HepG2 (cell line): ENCODE data around the gene LUC7L2. TPM values are rescaled to one million over a fixed set of nuclear protein-coding genes. Genes with fewer than 3 reads are reported as not detected.

Experiments
- AGO1 ChIP-seq: fragments of 200-400 bp; formaldehyde crosslinking; IDR thresholded peaks from 2 replicates; pipeline ENCODE4 v1.6.1; 2017; ENCODE audit warnings: mild to moderate bottlenecking, low read depth, low read length, moderate library complexity; ENCODE audit not compliant: poor library complexity, severe bottlenecking
- ARHGAP35 ChIP-seq: sonication (generic); formaldehyde crosslinking; IDR thresholded peaks from 2 replicates; pipeline ENCODE4 v1.9.0; 2022; ENCODE audit warnings: mild to moderate bottlenecking, inconsistent platforms, moderate library complexity, missing genetic modification reagents, borderline replicate concordance
- ASH2L ChIP-seq: fragments of 300-600, 200-600 bp; sonication (generic); IDR thresholded peaks from 2 replicates; pipeline ENCODE4 v1.7.0; 2017; ENCODE audit warnings: low read depth, mild to moderate bottlenecking, moderate library complexity, mixed read lengths, low read length; ENCODE audit not compliant: insufficient read length
- CEBPG ChIP-seq: IDR thresholded peaks from 2 replicates; pipeline ENCODE4 v1.6.1; 2016
- KAT2B ChIP-seq: fragments of 150-350 bp; IDR thresholded peaks from 2 replicates; pipeline ENCODE4 v1.6.1; 2014; ENCODE audit warnings: low read depth, low read length, borderline replicate concordance
- KDM6A ChIP-seq: IDR thresholded peaks from 2 replicates; pipeline ENCODE4 v1.6.1; 2016; ENCODE audit warnings: low read depth
- MXI1 ChIP-seq: IDR thresholded peaks from 3 replicates; pipeline ENCODE4 v1.6.1; 2012; ENCODE audit warnings: low read depth, low read length, inconsistent platforms, borderline replicate concordance
- SALL2 ChIP-seq: sonication (generic); formaldehyde crosslinking; IDR thresholded peaks from 2 replicates; pipeline ENCODE4 v1.8.1; 2023; ENCODE audit warnings: mild to moderate bottlenecking, missing genetic modification reagents, inconsistent platforms
- SOX5 ChIP-seq: IDR thresholded peaks from 2 replicates; pipeline ENCODE4 v1.6.1; 2016; ENCODE audit warnings: borderline replicate concordance
- SRY ChIP-seq: sonication (generic); formaldehyde crosslinking; IDR thresholded peaks from 2 replicates; pipeline ENCODE4 v1.8.0; 2022; ENCODE audit warnings: mild to moderate bottlenecking, missing genetic modification reagents
- TBP ChIP-seq: sonication (generic); formaldehyde crosslinking; IDR thresholded peaks from 2 replicates; pipeline ENCODE4 v1.5.0; 2020; ENCODE audit warnings: missing genetic modification reagents
- TOPORS ChIP-seq: sonication (generic); formaldehyde crosslinking; IDR thresholded peaks from 2 replicates; pipeline ENCODE4 v1.8.0; 2023; ENCODE audit warnings: mild to moderate bottlenecking, missing genetic modification reagents
- ZKSCAN5 ChIP-seq: sonication (generic); formaldehyde crosslinking; IDR thresholded peaks from 2 replicates; pipeline ENCODE4 v1.5.1; 2020; ENCODE audit warnings: mild to moderate bottlenecking, missing genetic modification reagents
- ZNF160 ChIP-seq: sonication (generic); formaldehyde crosslinking; IDR thresholded peaks from 2 replicates; pipeline ENCODE4 v1.8.0; 2022; ENCODE audit warnings: mild to moderate bottlenecking, inconsistent platforms, missing genetic modification reagents
- ZNF530 ChIP-seq: sonication (generic); formaldehyde crosslinking; IDR thresholded peaks from 2 replicates; pipeline ENCODE4 v1.5.0; 2020; ENCODE audit warnings: low read depth, mild to moderate bottlenecking, missing genetic modification reagents
- ZNF572 ChIP-seq: sonication (generic); formaldehyde crosslinking; IDR thresholded peaks from 2 replicates; pipeline ENCODE4 v1.5.1; 2020; ENCODE audit warnings: mild to moderate bottlenecking, missing genetic modification reagents
- ZNF672 ChIP-seq: sonication (generic); formaldehyde crosslinking; IDR thresholded peaks from 2 replicates; pipeline ENCODE4 v1.8.1; 2022; ENCODE audit warnings: missing genetic modification reagents
- ZNF709 ChIP-seq: sonication (generic); formaldehyde crosslinking; IDR thresholded peaks from 2 replicates; pipeline ENCODE4 v1.5.0; 2020; ENCODE audit warnings: mild to moderate bottlenecking, missing genetic modification reagents
- ZNF772 ChIP-seq: sonication (generic); formaldehyde crosslinking; IDR thresholded peaks from 2 replicates; pipeline ENCODE4 v1.5.0; 2020; ENCODE audit warnings: mild to moderate bottlenecking, missing genetic modification reagents
- polyA plus RNA-seq, 8 experiments: library from polyadenylated mRNA; depleted of rRNA in 3 of 8; stranded (reverse) in 7 of 8; unstranded in 1 of 8; fragments of >200 nt; fragmentation: Illumina TruSeq in 4 of 8; extraction: Trizol in 4 of 8; gene quantifications; 2 replicates each; pipeline versions ENCODE4 v1.2.1 to v1.2.3, GENCODE V29; 2011 to 2016; ENCODE audit warnings: low read depth in 4 of 8, missing spikeins in 1 of 8, mixed read lengths in 1 of 8; ENCODE audit not compliant: insufficient read depth in 1 of 8
- total RNA-seq, 5 experiments: library from RNA; depleted of rRNA; stranded (reverse); fragments of >200 nt; fragmentation: Illumina TruSeq; extraction: Trizol; gene quantifications; 2 replicates each; pipeline ENCODE4 v1.2.3, GENCODE V29; 2016; ENCODE audit warnings: low read depth in 1 of 5
- TF ChIP-seq, protein P1 (sequence below): sonication (generic); formaldehyde crosslinking; conservative IDR thresholded peaks from 2 replicates; pipeline ENCODE4 v1.4.0; 2020; ENCODE audit warnings: missing genetic modification reagents
- TF ChIP-seq, protein P2 (sequence below): sonication (generic); formaldehyde crosslinking; IDR thresholded peaks from 2 replicates; pipeline ENCODE4 v1.4.0; 2020; ENCODE audit warnings: missing genetic modification reagents; ENCODE audit errors: not compliant biosample characterization
- TF ChIP-seq, protein P3 (sequence below): sonication (generic); formaldehyde crosslinking; IDR thresholded peaks from 2 replicates; pipeline ENCODE4 v1.4.0; 2020; ENCODE audit warnings: missing genetic modification reagents
- TF ChIP-seq, protein P4 (sequence below): sonication (generic); formaldehyde crosslinking; IDR thresholded peaks from 2 replicates; pipeline ENCODE4 v1.4.0; 2020; ENCODE audit warnings: missing genetic modification reagents
- TF ChIP-seq, protein P5 (sequence below): sonication (generic); formaldehyde crosslinking; IDR thresholded peaks from 2 replicates; pipeline ENCODE4 v1.4.0; 2020; ENCODE audit warnings: missing genetic modification reagents, mild to moderate bottlenecking, borderline replicate concordance

Gene LUC7L2
- total and polyA plus RNA-seq, 2 of the 13 experiments (the other 11 are each of a cell fraction or from before 2014, with no cell fraction given) = 17.9 to 50.7 TPM

DNA sequence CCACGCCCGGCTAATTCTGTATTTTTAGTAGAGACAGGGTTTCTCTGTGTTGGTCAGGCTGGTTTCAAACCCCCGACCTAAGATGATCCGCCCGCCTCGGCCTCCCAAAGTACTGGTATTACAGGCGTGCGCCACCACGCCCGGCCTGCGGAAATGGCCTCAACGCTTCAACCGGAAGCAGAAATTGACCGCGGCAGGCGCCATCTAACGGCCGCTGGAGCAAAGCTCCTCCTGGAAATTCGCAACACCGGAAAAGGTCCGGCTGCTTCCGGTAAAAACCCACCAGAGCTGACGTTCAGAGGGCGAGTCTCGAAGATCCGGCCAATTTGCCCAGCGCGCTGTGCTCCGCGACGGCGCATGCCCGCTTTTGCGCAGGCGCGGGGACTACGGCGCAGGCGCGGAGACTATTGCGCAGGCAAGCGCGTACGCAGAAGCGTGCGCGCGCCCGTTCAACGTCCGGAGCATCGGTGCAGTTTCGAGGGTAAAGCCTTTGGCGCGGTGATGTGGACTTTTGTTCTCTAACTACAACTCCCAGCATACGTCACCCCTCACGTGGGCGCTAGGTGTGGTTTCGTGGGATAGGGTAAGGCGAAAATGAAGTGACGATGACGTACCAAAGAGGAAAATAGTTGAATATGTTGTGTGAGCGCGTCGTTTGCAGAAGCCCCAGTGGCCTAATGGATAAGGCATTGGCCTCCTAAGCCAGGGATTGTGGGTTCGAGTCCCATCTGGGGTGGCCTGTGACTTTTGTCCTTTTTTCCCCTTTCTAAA is 19.5 kb upstream of the LUC7L2 start (continued):
- TF ChIP-seq SRY (CRISPR knock-in tag) (peak; percentile 72; the same call in 1 of the 2 replicates), SALL2 (CRISPR knock-in tag) (peak; percentile 30; the same call in 1 of the 2 replicates), ZNF772 (CRISPR knock-in tag) (peak; percentile 96), TOPORS (CRISPR knock-in tag) (peak; percentile 94; the same call in 1 of the 2 replicates), ZNF160 (CRISPR knock-in tag) (0 out of 2 replicates have a peak, but pooled peaks have one; percentile 46), AGO1 (peak; percentile 62), ZNF530 (no peak), SOX5 (CRISPR knock-in tag) (peak; percentile 57), ZNF572 (CRISPR knock-in tag) (no peak), ZKSCAN5 (CRISPR knock-in tag) (no peak), ZNF709 (CRISPR knock-in tag) (no peak; the same call in 1 of the 2 replicates), KAT2B (no peak), CEBPG (CRISPR knock-in tag) (peak; percentile 89), ZNF672 (no peak), MXI1 (peak; percentile 58; the same call in 1 of the 3 replicates), KDM6A (CRISPR knock-in tag) (no peak), TBP (CRISPR knock-in tag) (no peak), ASH2L (peak; percentile 90), ARHGAP35 (no peak)
- TF ChIP-seq, protein P1, sequence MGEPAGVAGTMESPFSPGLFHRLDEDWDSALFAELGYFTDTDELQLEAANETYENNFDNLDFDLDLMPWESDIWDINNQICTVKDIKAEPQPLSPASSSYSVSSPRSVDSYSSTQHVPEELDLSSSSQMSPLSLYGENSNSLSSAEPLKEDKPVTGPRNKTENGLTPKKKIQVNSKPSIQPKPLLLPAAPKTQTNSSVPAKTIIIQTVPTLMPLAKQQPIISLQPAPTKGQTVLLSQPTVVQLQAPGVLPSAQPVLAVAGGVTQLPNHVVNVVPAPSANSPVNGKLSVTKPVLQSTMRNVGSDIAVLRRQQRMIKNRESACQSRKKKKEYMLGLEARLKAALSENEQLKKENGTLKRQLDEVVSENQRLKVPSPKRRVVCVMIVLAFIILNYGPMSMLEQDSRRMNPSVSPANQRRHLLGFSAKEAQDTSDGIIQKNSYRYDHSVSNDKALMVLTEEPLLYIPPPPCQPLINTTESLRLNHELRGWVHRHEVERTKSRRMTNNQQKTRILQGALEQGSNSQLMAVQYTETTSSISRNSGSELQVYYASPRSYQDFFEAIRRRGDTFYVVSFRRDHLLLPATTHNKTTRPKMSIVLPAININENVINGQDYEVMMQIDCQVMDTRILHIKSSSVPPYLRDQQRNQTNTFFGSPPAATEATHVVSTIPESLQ (CRISPR knock-in tag) = no peak
- TF ChIP-seq, protein P2, sequence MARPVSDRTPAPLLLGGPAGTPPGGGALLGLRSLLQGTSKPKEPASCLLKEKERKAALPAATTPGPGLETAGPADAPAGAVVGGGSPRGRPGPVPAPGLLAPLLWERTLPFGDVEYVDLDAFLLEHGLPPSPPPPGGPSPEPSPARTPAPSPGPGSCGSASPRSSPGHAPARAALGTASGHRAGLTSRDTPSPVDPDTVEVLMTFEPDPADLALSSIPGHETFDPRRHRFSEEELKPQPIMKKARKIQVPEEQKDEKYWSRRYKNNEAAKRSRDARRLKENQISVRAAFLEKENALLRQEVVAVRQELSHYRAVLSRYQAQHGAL = peak; percentile 23
- TF ChIP-seq, protein P3, sequence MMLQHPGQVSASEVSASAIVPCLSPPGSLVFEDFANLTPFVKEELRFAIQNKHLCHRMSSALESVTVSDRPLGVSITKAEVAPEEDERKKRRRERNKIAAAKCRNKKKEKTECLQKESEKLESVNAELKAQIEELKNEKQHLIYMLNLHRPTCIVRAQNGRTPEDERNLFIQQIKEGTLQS (CRISPR knock-in tag) = 0 out of 2 replicates have a peak, but pooled peaks have one; percentile 26
- TF ChIP-seq, protein P4, sequence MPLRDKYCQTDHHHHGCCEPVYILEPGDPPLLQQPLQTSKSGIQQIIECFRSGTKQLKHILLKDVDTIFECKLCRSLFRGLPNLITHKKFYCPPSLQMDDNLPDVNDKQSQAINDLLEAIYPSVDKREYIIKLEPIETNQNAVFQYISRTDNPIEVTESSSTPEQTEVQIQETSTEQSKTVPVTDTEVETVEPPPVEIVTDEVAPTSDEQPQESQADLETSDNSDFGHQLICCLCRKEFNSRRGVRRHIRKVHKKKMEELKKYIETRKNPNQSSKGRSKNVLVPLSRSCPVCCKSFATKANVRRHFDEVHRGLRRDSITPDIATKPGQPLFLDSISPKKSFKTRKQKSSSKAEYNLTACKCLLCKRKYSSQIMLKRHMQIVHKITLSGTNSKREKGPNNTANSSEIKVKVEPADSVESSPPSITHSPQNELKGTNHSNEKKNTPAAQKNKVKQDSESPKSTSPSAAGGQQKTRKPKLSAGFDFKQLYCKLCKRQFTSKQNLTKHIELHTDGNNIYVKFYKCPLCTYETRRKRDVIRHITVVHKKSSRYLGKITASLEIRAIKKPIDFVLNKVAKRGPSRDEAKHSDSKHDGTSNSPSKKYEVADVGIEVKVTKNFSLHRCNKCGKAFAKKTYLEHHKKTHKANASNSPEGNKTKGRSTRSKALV (CRISPR knock-in tag) = no peak; the same call in none of the 2 replicates
- TF ChIP-seq, protein P5, sequence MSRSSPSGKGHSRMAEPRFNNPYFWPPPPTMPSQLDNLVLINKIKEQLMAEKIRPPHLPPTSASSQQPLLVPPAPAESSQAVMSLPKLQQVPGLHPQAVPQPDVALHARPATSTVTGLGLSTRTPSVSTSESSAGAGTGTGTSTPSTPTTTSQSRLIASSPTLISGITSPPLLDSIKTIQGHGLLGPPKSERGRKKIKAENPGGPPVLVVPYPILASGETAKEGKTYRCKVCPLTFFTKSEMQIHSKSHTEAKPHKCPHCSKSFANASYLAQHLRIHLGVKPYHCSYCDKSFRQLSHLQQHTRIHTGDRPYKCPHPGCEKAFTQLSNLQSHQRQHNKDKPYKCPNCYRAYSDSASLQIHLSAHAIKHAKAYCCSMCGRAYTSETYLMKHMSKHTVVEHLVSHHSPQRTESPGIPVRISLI (CRISPR knock-in tag) = peak; percentile 8; the same call in 1 of the 2 replicates
